Naive thymus-derived CD4-positive, alpha-beta T cell (primary cell): ENCODE results near the gene SATB2. TPM values are rescaled to one million over a fixed set of nuclear protein-coding genes. Genes with fewer than 3 reads are reported as not detected.

Experiments used
- ATAC-seq: fragments of 150-1000 bp; cut with Tn5 transposase; 2 replicates; pipeline ENCODE4 v1.10.0; 2021; ENCODE audit warnings: mild to moderate bottlenecking, moderate library complexity
- CTCF ChIA-PET: fragments of 350-600 bp; sonication (Branson Sonifier 250); formaldehyde crosslinking; loops from one replicate; lab custom pipeline; 2021; ENCODE audit warnings: antibody characterized with exemption; lab: Charles Lee
- POLR2A ChIA-PET: fragments of 350-600 bp; sonication (Branson Sonifier 250); formaldehyde crosslinking; loops from one replicate; lab custom pipeline; 2021; ENCODE audit warnings: antibody characterized with exemption, inconsistent platforms; lab: Charles Lee
- DNase-seq, 9 donors: peaks; one replicate each; pipeline versions ENCODE4 v3.0.0 to v3.0.0-alpha.2; 2020 to 2022; ENCODE audit warnings: mixed read lengths in 1 of 9
- H3K27ac ChIP-seq: one replicate; pipeline ENCODE4 v1.7.0; 2013; ENCODE audit warnings: mild to moderate bottlenecking, low read depth, low read length, moderate library complexity
- H3K27me3 ChIP-seq, 2 donors: one replicate each; pipeline ENCODE4 v1.7.0; 2013; ENCODE audit warnings: low read length in 2 of 2, mild to moderate bottlenecking in 2 of 2, moderate library complexity in 2 of 2; ENCODE audit not compliant: control insufficient read depth in 2 of 2, insufficient read depth in 2 of 2
- H3K36me3 ChIP-seq, 3 experiments: 1 replicate in 2 of 3; 2 replicates in 1 of 3; pipeline ENCODE4 v1.7.0; 2013; ENCODE audit warnings: low read length in 3 of 3, mild to moderate bottlenecking in 3 of 3, moderate library complexity in 1 of 3; ENCODE audit not compliant: insufficient read depth in 3 of 3, control insufficient read depth in 2 of 3
- H3K4me1 ChIP-seq, 2 donors: one replicate each; pipeline ENCODE4 v1.7.0; 2013; ENCODE audit warnings: low read length in 2 of 2, mild to moderate bottlenecking in 2 of 2, moderate library complexity in 1 of 2; ENCODE audit not compliant: control insufficient read depth in 2 of 2, insufficient read depth in 2 of 2
- H3K4me3 ChIP-seq: 2 replicates; pipeline ENCODE4 v1.7.0; 2013; ENCODE audit warnings: mild to moderate bottlenecking, low read length
- H3K9me3 ChIP-seq, 3 experiments: 1 replicate in 2 of 3; 2 replicates in 1 of 3; pipeline ENCODE4 v1.7.0; 2013; ENCODE audit warnings: low read length in 3 of 3; ENCODE audit not compliant: control insufficient read depth in 2 of 3
- H3K27ac Mint-ChIP-seq, 9 donors: one replicate each; pipeline ENCODE4 v1.8.0; 2020 to 2022; ENCODE audit warnings: mixed read lengths in 9 of 9, mild to moderate bottlenecking in 8 of 9, moderate library complexity in 5 of 9, inconsistent platforms in 2 of 9
- H3K27me3 Mint-ChIP-seq, 5 donors: one replicate each; pipeline ENCODE4 v1.8.0; 2021 to 2022; ENCODE audit warnings: mixed read lengths in 5 of 5, mild to moderate bottlenecking in 1 of 5
- H3K36me3 Mint-ChIP-seq, 5 donors: one replicate each; pipeline ENCODE4 v1.8.0; 2020 to 2022; ENCODE audit warnings: mixed read lengths in 5 of 5, mild to moderate bottlenecking in 3 of 5, inconsistent platforms in 1 of 5
- H3K4me1 Mint-ChIP-seq, 7 donors: one replicate each; pipeline ENCODE4 v1.8.0; 2020 to 2022; ENCODE audit warnings: mixed read lengths in 7 of 7, mild to moderate bottlenecking in 3 of 7, inconsistent platforms in 1 of 7
- H3K4me3 Mint-ChIP-seq, 10 donors: one replicate each; pipeline ENCODE4 v1.8.0; 2020 to 2022; ENCODE audit warnings: mild to moderate bottlenecking in 10 of 10, mixed read lengths in 10 of 10, moderate library complexity in 6 of 10, inconsistent platforms in 2 of 10
- H3K9me3 Mint-ChIP-seq, 11 donors: one replicate each; pipeline ENCODE4 v1.8.0; 2020 to 2022; ENCODE audit warnings: mixed read lengths in 11 of 11, mild to moderate bottlenecking in 4 of 11, inconsistent platforms in 1 of 11, moderate library complexity in 1 of 11
- intact Hi-C, 2 donors: fragments of 100-400 bp; cut with micrococcal nuclease; formaldehyde crosslinking; loops; one replicate each; pipeline ENCODE4 v1.15.1; 2023
- polyA plus RNA-seq, 2 donors: library from polyadenylated mRNA; unstranded; fragments of 300-500 nt; fragmentation: Illumina TruSeq; gene quantifications; one replicate each; pipeline ENCODE4 v1.2.3, GENCODE V29; 2021
- total RNA-seq, 6 experiments: library from RNA in 5 of 6; stranded (reverse) in 5 of 6; gene quantifications; 1 replicate in 5 of 6; 2 replicates in 1 of 6; pipeline ENCODE4 v1.2.3 and lab custom pipeline; 2021 to 2026

SATB2 gene
- total and polyA plus RNA-seq, 7 experiments from 2014 or later = 0.05 to 0.96 (median 0.32) TPM; not detected in 4

DNA sequence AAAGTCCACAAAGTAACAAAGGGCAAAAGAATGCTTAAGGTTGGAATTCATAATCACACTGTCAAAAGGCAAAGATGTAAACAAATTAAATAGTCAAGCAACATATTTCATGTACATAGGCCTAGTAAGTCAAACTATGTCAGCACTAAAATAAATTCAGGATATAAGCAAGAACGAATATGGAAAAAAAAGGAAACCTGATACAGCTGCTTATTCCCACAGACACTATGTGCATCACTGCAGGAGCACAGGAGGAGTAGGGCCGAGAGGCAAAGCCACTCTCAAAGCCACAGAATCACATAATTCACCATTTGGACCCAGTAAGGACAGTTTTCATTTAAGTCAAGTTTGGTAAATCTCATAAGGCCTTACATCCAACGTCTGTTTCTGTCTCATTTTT is 116.6 kb downstream of the SATB2 start:
- no peaks in the 10 kb centered on the region for H3K4me1 ChIP-seq
- no peaks in the 10 kb centered on the region for H3K9me3 ChIP-seq
- H3K4me3 ChIP-seq = no peak overlapping the region
- Mint-ChIP-seq H3K27ac (no peak overlapping the region), H3K9me3 (peaks cover 0 to 3% (median 0%) of the 10 kb centered on the region in 11 donors), H3K36me3 (no peaks in the 10 kb centered on the region), H3K4me3 (no peak overlapping the region), H3K4me1 (no peaks in the 10 kb centered on the region), H3K27me3 (peaks cover 0 to 7% (median 3%) of the 10 kb centered on the region in 5 donors)
- ATAC-seq (no peak), DNase-seq (no peak)
- ChIA-PET CTCF (no interaction called here), POLR2A (no interaction called here)
- no peaks in the 10 kb centered on the region for H3K36me3 ChIP-seq
- intact Hi-C loops = no loop called here
- H3K27me3 ChIP-seq = no peaks in the 10 kb centered on the region
- H3K27ac ChIP-seq = no peak overlapping the region

DNA sequence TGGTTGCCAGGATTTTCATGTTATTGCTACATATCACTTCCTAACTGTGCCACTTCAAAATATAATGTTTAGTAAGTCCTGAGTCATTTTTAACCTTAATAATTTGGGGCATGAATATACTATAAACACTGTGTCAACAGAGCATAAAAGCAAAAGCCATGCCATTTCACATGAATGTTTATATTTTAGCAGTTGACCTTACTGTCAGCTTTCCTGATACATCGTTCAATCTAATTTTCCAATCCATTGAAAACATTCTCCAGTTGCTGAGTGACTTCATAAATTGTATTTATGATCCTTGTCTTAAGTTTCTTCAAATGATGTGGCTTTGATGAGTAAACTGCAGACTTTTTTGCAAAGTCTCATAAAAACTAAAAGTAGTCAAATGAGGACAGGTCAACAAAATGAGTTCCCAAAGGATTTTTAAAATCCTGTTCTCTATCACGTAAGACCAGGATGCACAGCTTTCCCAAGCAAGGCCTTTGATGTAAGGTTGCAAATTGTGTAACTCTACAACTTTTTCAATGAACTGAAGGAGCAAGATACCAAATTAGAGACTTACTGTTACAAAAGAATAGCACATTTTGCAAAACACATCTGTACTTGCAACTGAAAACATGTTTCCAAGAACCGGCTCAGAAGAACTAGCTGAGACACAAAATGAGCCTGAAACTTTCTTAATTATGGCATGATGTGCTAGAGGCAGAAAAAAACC is 117.7 kb downstream of the SATB2 start:
- DNase-seq (no peak), ATAC-seq (no peak)
- Mint-ChIP-seq H3K27ac (no peak overlapping the region), H3K36me3 (no peaks in the 10 kb centered on the region), H3K4me3 (no peak overlapping the region), H3K4me1 (no peaks in the 10 kb centered on the region), H3K9me3 (no peaks in the 10 kb centered on the region), H3K27me3 (peaks cover 0 to 12% (median 1%) of the 10 kb centered on the region in 5 donors)
- no peak overlapping the region for H3K27ac ChIP-seq
- intact Hi-C loops = no loop called here
- POLR2A ChIA-PET = no interaction called here
- H3K36me3 ChIP-seq = no peaks in the 10 kb centered on the region
- no peaks in the 10 kb centered on the region for H3K4me1 ChIP-seq
- H3K4me3 ChIP-seq = no peak overlapping the region
- H3K27me3 ChIP-seq = no peaks in the 10 kb centered on the region
- CTCF ChIA-PET = no interaction called here
- H3K9me3 ChIP-seq = no peaks in the 10 kb centered on the region

DNA sequence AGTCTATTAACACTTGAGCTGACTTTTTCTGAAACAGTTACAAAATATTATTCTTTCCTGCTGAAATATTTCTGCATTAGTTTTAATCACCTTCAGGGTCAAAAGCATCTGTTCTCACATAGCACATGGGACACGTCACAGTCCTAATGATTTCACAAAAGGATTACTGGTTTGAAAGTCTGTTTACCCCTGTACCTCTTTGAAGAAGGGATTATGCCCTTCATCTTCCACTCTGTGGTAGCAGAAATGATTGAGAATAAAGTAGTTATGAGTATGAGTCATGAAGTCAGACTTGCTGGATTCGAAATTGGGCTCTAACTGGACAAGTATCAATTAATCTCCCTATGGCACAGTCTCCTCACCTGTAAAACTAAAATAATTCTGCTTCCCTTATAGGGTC is 121.2 kb downstream of the SATB2 start:
- ChIA-PET POLR2A (no interaction called here), CTCF (no interaction called here)
- Histone ChIP-seq H3K27me3 (no peaks in the 10 kb centered on the region), H3K36me3 (no peaks in the 10 kb centered on the region), H3K27ac (no peak overlapping the region), H3K9me3 (no peaks in the 10 kb centered on the region), H3K4me1 (no peaks in the 10 kb centered on the region), H3K4me3 (no peak overlapping the region)
- Mint-ChIP-seq H3K9me3 (no peaks in the 10 kb centered on the region), H3K4me3 (no peak overlapping the region), H3K27me3 (peaks cover 0 to 15% (median 7%) of the 10 kb centered on the region in 5 donors), H3K4me1 (no peaks in the 10 kb centered on the region), H3K36me3 (no peaks in the 10 kb centered on the region), H3K27ac (no peak overlapping the region)
- ATAC-seq (no peak), DNase-seq (no peak)
- intact Hi-C loops = no loop called here

DNA sequence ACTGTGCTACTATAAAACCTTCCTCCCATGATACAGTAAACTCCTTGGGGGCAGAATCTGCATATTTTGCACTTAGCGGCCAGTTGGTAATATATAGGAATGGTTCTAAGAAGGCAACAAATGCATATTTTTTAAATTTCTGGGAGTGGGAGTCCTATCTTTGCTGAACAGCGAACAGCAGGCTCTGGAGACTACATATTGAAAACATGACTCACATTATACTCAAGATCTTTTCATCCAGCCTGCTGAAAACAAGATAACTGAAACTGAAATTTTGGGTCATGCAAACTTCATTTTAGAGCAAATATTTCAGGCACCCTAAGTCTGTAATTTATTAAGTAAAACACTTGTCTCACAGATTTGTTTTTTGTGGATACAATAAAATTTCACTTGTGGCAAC is 122.2 kb downstream of the SATB2 start:
- H3K4me1 ChIP-seq = no peaks in the 10 kb centered on the region
- Mint-ChIP-seq H3K4me3 (no peak overlapping the region), H3K9me3 (no peaks in the 10 kb centered on the region), H3K36me3 (no peaks in the 10 kb centered on the region), H3K27me3 (peaks cover 0 to 15% (median 7%) of the 10 kb centered on the region in 5 donors), H3K4me1 (no peaks in the 10 kb centered on the region), H3K27ac (no peak overlapping the region)
- no peak for ATAC-seq
- ChIA-PET CTCF (no interaction called here), POLR2A (no interaction called here)
- H3K4me3 ChIP-seq = no peak overlapping the region
- no peak overlapping the region for H3K27ac ChIP-seq
- no peaks in the 10 kb centered on the region for H3K9me3 ChIP-seq
- H3K27me3 ChIP-seq = no peaks in the 10 kb centered on the region
- intact Hi-C loops = no loop called here
- DNase-seq = no peak
- H3K36me3 ChIP-seq = no peaks in the 10 kb centered on the region

DNA sequence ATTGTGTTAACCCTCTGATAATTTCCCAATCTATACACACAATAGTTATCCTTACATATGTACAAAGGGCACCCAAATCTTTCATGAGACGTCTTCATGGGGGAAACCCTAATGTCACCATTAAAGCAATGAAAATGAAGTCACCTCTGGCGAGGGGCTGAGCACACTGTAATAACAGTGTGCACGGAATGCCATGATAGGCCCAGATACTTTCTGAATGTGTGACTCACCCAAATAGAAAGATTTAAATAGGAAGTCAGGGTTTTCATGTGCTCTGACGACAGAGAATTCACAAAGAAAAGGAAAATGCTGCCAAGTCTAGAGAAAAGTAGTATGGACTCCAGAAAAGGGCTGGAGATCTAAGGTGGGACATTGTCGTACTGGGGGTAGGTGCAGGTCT is 128.3 kb downstream of the SATB2 start:
- CTCF ChIA-PET = interaction anchor here (0.7 kb wide), 1 partner anchor 923 kb away, joined by 4 read pairs; no protein-coding TSS in a partner anchor

DNA sequence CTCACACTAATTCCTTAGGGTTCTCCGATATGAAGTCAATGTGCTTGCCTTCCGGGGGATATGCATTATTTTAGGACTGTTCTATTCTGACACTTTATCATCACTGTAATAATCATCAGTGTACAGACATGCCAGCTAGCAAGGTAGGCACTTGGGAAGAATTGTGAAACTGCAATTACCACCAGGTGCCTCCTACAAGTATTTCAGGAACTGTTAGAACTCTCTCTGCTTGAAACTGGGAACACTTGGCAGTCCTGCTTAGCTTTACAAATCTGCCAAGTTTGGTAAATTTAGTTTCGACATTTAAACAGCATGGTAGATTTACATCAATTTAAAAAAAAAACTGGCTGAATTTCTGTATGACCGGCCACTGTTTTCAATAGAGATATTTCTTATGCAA is 128.7 kb downstream of the SATB2 start:
- ATAC-seq (no peak), DNase-seq (no peak)
- no peaks in the 10 kb centered on the region for H3K4me1 Mint-ChIP-seq
- Histone ChIP-seq H3K4me3 (no peak overlapping the region), H3K27me3 (no peaks in the 10 kb centered on the region), H3K27ac (no peak overlapping the region), H3K36me3 (no peaks in the 10 kb centered on the region), H3K9me3 (no peaks in the 10 kb centered on the region), H3K4me1 (no peaks in the 10 kb centered on the region)
- ChIA-PET CTCF (interaction anchor here (0.7 kb wide), 1 partner anchor 922 kb away, joined by 4 read pairs; no protein-coding TSS in a partner anchor), POLR2A (no interaction called here)
- no peak overlapping the region for H3K4me3 Mint-ChIP-seq
- intact Hi-C loops = no loop called here
- H3K36me3 Mint-ChIP-seq = no peaks in the 10 kb centered on the region
- peaks cover 0 to 10% (median 7%) of the 10 kb centered on the region in 5 donors for H3K27me3 Mint-ChIP-seq
- H3K9me3 Mint-ChIP-seq = peaks cover 0 to 2% (median 0%) of the 10 kb centered on the region in 11 donors
- no peak overlapping the region for H3K27ac Mint-ChIP-seq

More for the DNA sequence above, 128.3 kb downstream of the SATB2 start:
- H3K4me1 Mint-ChIP-seq = no peaks in the 10 kb centered on the region
- H3K4me1 ChIP-seq = no peaks in the 10 kb centered on the region
- H3K27me3 Mint-ChIP-seq = peaks cover 0 to 12% (median 7%) of the 10 kb centered on the region in 5 donors
- no peak overlapping the region for H3K4me3 Mint-ChIP-seq
- no peaks in the 10 kb centered on the region for H3K36me3 Mint-ChIP-seq
- POLR2A ChIA-PET = no interaction called here
- H3K9me3 ChIP-seq = no peaks in the 10 kb centered on the region
- no peaks in the 10 kb centered on the region for H3K27me3 ChIP-seq
- H3K36me3 ChIP-seq = no peaks in the 10 kb centered on the region
- H3K9me3 Mint-ChIP-seq = peaks cover 0 to 2% (median 0%) of the 10 kb centered on the region in 11 donors
- intact Hi-C loops = no loop called here
- ATAC-seq (no peak), DNase-seq (no peak)
- H3K4me3 ChIP-seq = no peak overlapping the region
- H3K27ac Mint-ChIP-seq = no peak overlapping the region
- H3K27ac ChIP-seq = no peak overlapping the region

DNA sequence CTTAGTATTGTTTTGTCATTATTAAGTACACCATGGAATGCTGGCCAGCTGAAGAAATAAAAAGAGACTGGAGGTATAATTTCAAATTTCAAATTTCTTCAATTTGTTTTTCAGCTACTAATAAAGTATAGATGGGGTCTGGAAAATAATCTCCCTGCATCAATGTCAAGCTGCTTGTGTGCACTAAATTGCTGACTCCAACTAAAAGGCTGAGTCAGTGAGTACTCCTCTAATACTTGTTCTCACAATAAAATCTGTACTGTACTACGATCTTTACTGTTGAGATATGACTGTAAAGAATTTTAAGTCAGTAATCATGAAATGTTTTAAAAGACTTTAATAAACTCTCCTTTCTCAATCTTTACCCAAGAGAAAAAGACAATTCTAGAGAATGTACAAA is 131.9 kb downstream of the SATB2 start:
- ATAC-seq = no peak
- CTCF ChIA-PET = no interaction called here
- no peaks in the 10 kb centered on the region for H3K4me1 ChIP-seq

More for the DNA sequence above, 131.9 kb downstream of the SATB2 start:
- Mint-ChIP-seq H3K27me3 (peaks cover 0 to 10% (median 0%) of the 10 kb centered on the region in 5 donors), H3K4me1 (no peaks in the 10 kb centered on the region), H3K36me3 (no peaks in the 10 kb centered on the region), H3K9me3 (peaks cover 0 to 2% (median 0%) of the 10 kb centered on the region in 11 donors), H3K4me3 (no peak overlapping the region), H3K27ac (no peak overlapping the region)
- H3K27me3 ChIP-seq = no peaks in the 10 kb centered on the region
- H3K27ac ChIP-seq = no peak overlapping the region
- H3K4me3 ChIP-seq = no peak overlapping the region
- intact Hi-C loops = no loop called here
- H3K36me3 ChIP-seq = no peaks in the 10 kb centered on the region
- H3K9me3 ChIP-seq = no peaks in the 10 kb centered on the region
- DNase-seq = no peak
- POLR2A ChIA-PET = no interaction called here
